DMS114 treated with DMSO at 0.1 percent for 48 hours (cell line): ENCODE results near the gene KRT4.
"Not testable (repeated sequence)": the region's sequence is repeated elsewhere in the genome, so short reads cannot be mapped to it uniquely, and the experiment has no call there.

ENCODE experiments used
- DNase-seq: peaks from one replicate; lab custom pipeline; 2025; ENCODE audit not compliant: unreplicated experiment; lab: John Stamatoyannopoulos, UW

Gene KRT4

DNA sequence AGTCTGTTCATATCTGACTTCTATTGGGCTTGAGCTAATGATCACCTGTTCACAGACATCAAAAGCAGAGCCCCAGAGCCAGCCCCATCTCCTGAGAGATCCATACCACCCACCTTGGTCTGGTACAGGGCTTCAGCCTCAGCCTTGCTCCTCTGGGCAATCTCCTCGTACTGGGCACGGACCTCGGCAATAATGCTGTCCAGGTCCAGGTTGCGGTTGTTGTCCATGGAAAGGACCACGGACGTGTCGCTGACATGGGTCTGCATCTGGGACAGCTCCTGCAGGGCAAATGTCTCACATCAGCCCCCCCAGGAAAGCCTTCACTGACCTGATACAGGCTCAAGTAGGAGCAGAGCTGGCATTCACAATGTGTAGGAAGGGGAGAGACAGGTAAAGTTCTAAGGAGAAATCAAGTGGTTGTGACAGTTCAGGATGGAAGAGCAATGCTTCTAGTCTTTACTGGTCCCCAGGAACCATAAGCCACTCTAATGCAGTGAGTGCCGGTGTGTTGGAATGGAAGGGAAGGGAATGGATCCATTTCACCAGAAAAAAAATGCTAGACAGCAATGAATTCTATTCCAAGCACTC lies 5.2 kb downstream of the KRT4 start:
- no peak for DNase-seq

DNA sequence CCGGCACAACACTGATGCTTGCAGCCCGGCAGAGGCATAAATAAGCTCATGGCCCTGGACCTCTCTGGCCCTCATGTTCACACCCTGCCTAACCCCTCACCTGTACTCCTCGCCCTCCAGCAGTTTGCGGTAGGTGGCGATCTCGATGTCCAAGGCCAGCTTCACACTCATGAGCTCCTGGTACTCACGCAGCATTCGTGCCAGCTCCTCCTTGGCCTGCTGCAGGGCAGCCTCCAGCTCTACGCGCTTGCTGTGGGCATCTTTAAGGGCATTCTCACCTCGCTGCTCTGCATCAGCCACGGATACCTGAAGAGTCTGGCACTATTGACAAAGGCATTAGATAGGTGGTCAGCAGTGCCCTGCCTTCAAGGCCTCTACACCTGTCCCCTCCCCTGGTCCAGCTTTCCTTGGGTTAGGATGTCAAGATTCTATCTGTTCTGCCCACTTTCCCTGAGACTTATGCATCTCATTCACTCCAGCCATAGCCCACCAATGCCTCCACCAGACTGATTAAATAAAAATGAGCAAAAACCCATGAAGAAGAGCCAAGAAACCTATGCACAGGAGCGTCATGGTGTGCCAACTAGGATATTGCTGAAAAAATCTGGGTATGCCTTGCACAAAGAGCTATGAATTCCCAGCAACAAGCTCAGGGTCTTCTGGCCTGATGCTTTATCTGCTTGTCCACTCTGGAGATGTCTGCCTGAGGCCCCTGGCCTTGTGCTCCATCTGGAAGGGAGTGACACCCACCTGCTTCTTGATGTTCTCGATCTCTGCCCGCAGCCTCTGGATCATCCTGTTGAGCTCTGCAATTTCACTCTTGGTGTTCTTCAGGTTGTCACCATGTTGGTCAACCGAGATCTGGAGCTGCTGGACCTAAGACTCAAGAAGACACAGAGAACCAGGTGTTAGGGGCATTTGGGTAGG lies 6.1 kb downstream of the KRT4 start:
- DNase-seq: no peak

DNA sequence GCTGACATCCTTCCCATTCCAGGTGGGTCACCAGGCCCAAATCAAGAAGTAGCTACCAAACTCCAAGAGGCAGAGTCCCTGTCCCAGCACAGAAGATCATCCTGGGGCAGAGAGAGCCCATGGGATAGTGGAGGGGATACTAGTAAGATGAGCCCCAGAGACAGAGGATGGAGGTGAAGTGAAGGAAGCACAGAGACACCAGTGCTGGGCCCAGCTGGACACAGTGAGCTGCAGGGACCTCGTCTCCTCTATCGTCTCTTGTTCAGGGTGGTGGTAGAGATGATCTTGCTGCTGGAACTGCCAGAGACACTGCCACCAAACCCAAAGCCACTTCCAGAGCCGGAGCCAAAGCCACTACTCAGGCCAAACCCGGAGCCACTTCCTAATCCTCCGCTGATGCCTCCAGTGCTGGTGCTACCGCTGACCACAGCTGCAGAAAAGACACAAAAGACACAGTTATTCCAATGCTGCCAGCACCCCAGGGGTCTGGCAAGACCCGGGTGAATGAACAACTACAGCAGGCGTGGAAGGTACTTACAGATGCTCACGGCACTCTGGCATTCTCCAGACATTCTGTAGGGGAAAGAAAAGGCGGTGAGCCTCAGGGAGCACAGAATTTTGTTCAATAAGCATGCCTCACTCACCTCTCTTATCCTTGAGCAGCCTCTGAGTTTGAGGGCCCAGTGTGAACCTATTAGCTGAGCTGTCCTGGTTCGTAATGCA lies 6.9 kb downstream of the KRT4 start:
- DNase-seq: no peak

DNA sequence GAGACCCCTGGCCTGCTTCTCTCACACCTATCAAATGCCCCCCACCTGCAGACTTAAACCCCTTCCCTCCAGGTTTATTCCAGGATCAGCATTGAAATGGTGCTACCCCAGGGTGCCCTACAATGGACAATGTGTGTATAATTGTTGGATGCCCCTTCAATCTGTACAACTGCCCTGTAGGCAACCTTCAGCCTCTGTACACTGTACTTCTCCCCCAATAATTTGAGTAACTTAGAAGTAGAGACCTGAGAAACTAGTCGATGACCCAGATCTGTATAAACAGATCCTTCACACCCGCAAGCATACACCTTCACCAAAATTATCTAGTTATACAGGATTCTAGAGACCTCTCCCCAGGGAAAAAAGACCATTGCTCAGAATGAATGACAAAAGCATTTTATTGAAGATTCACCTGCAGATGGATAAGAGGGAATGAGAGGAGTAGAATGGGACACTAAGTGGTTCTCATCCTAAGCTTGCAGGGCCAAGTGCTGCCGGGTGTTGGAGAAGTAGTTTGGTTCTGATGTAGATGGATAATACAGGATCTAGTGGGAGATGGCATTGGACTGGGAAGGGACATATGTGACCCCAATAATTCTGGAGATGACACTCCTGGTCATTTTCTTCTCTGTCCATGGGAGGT lies 7.6 kb downstream of the KRT4 start:
- no peak for DNase-seq

DNA sequence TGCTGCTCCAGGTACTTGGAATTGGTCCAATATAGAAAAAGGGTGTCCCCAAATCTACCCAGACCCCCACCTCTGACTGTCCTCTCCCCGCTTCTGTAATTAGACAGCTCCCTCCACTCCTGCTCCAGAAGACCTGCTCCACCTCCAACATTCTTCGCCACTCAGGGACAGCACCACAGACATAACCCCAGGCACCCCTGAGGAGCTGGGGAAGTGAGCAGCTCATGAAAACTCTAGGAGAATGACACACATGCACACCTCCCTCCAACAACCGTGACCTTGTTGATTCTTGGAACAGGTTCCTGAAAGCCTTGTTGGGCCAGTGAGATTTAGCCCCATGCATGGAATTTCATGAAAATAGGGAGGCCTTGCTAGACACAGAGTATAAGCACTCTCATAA lies 8.2 kb downstream of the KRT4 start:
- no peak for DNase-seq

DNA sequence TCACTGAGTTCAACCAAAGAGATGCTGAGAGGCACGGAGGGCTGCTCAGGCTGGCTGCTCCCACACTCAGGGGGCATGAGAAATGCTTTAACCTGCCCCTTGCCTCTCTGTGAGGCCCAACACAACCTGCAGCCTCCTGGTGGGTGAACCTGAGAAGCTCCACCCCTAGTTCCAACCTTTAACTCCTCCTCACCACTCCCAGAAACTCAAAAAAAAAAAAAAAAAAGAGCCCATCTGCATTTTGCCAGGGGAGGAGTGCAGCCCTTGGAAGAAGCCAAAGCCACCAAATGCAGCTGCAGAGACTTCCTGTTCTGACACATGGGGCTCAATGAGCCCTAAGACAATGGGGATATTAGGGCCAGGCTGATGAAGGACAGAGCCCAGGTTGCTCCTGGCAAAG lies 8.9 kb downstream of the KRT4 start:
- DNase-seq: no peak

DNA sequence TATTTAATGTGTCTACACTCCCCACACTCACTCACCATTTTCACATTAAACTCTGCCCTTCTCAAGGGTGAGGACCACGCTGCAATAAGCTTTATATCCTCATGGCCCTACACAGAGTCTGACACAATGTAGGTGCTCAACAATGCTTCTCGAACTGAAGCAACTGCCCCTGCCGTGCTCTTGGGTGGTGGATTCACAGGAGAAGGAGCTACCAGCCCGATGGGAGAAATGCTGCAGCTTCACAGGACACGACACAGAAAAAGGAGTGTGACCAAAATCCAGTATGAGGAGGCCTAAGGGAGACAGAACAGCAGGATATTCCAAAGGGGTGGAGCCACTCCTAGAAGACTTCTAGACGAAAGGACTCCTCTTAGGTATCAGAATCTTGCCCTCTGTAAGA lies 11.5 kb downstream of the KRT4 start:
- DNase-seq: no peak

DNA sequence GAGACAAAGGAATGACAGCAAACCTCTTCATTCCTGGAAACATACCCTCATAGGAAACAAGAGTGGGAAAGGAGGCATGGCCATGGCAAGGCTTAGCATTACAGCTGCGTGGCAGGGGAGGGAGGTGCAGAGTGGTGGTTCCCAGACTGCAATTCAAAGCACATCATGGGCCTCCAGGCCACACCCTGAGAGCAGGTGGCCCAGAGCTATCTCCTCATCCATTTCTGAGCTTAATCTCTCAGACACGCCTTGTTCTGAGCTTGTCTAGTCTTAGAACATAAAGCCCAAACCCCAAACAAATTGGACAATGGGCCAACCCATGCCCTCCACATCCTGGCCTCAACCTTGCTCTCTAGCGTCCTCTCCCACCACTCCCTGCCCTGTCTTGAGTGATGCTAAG lies 12.1 kb downstream of the KRT4 start:
- no peak for DNase-seq

DNA sequence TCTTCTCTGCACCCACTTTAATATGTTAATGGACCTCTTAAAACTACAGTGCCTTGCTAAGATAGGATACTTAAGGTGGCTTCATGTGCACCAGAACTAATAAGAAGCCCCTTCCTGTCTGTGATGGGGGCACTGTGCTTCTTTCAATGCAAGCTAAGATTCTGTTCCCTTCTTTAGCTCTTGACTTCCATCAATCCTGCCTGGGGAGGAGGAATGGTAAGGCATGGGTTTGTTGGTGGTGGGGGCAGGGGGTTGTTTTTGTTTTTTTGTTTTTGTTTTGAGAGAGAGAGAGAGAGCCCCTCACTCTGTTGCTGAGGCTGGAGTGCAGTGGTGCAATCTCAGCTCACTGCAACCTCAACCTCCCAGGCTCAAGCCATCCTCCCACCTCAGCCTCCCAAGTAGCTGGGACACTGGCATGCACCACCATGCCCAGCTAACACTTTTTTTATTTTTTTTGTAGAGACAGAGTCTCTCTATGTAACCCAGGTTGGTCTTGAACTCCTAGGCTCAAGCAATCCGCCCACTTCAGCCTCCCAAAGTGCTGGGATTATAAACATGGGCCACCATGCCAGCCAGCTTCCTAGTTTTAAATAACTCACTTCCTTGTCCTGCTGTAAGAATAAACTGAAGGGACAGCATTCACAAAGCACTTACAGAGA lies 13.5 kb downstream of the KRT4 start:
- DNase-seq: no peak

DNA sequence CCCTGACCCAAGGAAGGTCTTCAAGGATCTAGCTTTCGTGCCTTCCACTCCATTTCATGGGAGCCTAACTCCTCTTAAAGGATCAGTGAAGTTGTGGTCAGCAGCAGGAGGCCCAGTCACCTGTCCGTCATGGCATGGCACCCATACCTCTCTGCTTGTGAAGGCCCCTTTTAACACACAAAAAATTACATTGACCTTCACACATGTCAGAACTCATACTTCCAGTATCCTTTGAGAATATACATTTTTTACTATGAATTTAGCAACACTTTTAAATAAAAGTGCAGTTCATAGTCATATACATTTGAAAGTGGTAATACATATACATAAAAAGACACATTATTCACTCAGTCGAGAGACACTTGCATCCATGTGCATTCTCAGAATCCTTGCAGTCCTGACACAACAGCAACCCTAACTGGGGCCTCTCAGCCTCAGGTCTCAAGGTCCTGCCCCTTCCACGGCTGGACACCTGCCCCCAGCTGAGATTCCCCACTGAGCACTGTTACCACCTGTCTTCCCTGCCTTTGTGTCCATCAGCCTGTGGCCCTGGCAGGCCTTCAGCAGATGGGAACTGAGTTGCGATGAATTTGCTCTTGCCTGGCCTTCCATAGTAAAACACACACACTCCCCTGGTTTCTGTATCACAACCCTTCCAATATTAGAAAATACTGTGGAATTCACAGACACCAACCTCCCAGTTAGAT lies 14.3 kb downstream of the KRT4 start:
- no peak for DNase-seq

DNA sequence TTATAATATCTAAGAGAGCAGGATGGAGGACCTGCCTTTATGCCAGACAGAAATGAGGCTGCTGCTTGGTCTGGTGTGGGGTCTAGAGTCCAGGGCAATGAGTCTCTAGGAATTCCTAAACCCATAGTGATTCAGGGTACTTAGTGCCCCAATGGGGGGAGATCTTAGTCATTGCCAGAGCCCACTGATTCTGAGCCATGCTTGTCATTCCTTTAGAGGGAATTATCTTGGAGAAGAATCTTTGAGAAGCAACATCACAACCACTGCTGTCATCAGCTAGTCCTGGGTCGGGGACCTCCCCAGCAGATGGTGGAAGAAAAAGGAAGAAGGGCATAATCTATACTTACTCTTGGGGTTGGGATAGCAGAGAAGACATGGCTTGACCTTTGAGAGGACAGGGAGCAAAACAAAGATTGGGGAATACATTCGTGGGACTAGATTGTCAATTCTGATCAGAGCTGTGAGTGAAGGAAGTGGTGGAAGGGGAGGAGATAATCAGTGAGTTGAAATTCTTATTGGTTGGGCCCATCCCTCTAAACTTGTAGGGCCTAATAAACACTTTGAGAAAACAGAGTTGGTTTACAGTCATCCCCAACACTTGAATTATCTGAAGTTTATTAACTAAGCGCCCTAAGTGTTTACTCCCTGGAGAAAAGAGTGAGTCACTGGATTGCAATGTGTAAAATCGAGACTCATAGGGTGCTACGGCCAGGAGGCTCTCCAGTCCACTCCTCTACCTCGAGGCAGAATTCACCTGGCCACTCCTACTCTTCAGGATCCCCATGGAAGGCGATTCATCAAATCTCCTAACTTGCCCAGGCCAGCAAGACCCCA lies 15.0 kb downstream of the KRT4 start:
- no peak for DNase-seq

DNA sequence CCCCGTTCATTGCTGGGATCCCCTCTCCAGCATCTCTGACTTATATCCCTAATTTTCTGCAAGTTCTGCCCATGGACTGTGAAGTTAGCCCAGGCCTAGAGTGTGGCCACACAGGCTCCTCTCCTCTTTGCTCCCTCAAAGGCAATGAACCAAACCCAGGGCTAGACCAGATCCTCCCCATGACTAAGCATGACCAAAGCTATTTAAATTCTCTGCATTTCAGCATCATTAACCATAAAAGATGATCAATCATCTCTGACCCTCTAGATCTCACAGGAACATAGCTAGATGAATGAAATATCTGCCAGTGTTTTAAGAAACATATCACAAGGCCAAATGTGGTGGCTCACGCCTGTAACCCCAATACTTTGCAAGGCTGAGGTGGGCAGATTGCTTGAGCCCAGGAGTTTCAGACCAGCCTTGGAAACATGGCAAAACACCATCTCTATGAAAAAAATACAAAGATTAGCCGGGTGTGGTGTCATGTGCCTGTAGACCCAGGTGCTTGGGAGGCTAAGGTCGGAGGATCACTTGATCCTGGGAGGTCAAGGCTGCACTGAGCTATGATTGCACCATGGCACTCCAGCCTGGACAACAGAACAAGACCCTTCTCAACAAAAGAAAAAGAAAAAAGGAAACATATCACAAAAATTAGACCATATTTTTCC lies 15.8 kb downstream of the KRT4 start:
- DNase-seq: no peak

DNA sequence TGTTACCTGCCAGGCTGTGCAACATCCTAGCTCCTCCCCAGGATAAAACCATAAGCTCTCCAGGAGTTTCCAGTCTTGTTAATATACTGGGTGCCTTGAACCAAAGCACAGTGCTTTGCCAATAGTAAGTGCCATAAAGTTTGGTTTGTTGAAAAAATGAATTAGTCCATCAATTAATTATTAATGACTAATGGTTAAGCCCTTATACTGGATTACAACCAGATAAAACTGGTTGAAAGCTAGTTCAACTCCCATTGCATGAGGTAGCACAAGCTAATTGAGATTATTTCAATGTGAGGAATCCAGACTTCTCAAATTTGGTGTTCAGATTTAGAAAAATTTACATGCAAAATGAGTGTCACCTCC lies 16.4 kb downstream of the KRT4 start:
- no peak for DNase-seq

DNA sequence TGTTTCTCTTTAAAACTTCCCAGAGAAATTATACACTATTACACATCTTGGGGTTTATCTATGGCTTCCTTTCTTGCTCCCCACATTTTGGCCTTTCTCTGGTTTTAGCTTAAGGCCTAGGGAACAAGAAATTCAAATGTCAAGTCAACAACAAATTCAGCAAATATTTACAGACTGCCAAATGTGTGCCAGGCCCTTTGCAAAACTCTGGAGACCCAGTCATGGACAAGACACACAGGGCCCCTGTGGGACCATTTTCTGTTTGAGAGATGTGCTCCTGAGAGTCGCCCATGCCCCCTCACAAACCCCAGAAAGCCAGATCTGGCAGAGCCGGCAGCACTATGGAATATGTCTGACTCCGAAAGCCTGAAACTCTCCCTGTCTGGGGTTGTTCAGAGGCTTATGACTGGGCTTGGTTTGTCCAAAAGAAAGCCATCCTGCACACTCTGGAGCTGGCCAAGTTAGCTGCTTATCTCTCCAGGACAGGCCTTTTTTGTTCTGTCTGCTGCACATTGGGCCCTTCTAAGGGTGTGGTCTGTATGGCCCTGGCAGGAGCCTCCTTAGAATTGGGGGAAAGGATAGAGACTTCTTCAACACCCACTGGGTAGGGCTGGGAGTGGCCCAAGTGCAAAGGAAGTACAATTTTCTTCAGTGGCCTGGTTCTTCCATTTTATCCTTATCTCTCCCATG lies 16.9 kb downstream of the KRT4 start:
- DNase-seq: no peak

DNA sequence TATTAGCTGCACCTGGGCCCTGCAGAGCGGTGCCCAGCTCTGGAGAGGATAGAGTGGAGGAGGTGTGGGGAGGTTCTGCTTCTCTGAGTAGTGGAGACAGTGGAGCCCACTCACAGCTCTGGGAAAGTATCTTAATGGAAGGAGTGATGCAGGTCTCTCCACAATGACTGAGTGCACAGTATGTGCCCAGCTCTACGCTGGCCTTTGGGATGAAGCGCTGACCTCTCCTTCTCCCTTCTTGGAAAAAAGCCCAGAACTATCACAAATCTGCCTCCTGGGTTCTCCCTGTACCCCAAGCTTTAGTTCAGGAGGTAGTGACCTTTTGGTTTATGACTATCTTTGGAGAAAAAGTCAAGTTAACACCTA lies 17.5 kb downstream of the KRT4 start:
- DNase-seq: no peak

DNA sequence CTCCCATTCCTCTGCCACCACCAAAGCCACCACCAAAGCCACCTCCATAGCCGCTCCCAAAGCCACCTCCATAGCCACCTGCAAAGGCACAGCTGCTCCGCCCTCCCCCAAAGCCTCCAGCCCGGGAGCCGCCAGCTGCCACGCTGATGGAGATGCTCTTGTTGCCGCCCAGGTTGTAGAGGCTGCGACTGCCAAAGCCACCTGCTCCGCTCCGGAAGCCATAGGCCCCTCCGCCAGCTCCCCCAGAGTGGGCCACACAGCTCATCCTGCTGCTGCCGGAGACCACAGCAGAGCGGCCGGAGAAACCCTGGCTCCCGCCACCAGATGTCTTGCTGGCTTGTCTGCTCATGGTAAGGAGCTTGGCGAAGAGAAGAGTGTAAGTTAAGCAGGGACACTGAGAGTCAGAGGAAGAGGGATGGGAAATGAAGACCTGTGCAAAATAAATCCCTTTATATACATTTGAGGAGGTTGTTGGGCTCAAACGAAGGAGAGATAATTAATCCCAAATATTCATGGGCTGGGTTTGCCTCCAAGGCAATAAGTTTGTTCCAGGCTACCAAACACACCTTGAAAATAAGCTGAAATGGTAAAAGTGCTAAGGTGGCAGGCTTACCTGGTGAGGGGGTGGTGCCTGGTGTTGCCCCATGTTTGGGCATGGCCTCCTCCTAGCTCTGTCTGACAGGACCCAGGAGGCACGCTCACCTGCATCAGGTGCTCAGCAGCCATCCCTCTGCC lies 18.1 kb downstream of the KRT4 start, which contains the start of gene KRT3:
TSS of gene KRT3 (minus strand) at position 424 of the 735 bp plus-strand sequence. CDS start at position 349, 75 bp downstream.
- DNase-seq: no peak

DNA sequence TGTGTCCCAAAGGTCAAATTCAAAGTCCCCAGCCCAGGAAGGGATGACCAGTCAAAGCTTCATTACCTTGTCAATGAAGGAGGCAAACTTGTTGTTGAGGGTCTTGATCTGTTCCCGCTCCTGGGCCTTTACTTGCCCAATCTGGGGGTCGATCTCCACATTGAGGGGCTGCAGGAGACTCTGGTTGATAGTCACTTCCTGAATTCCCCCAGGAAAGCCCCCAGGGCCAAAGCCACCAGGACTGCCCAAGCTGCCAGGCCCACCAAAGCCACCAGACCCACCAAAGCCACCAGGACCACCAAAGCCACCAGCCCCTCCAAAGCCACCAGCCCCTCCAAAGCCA lies 18.6 kb downstream of the KRT4 start:
- not testable (repeated sequence) for DNase-seq
